GM18499 (cell line): Measurements from ENCODE around the gene SPDYE5.

Experiments used
- ATAC-seq: cut with Tn5 transposase; IDR thresholded peaks from one replicate; pipeline ENCODE4 v1.9.1; 2021; ENCODE audit warnings: moderate number of reproducible peaks; ENCODE audit not compliant: insufficient read depth, unreplicated experiment

Gene SPDYE5

DNA sequence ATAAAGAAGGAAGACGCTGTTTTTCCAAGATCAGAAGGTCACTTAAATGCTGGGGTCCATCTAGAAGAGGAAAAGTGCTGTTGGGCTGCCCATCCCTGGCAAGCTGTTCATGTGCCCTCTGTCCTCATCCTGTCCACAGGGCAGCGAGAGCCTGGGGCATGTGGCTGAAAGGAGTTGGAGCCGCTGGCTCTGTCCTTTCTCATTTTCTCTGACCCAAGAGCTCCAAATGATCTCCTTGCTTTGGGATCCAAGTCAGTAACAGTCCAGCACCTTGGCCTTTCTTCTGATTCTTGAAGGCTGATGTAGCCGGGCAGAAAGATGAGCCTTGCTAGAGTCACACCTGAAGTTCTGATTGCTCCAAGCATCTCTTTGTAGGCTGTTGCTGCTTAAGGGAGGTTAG, 44.4 kb downstream of the SPDYE5 start:
- ATAC-seq = no peak

DNA sequence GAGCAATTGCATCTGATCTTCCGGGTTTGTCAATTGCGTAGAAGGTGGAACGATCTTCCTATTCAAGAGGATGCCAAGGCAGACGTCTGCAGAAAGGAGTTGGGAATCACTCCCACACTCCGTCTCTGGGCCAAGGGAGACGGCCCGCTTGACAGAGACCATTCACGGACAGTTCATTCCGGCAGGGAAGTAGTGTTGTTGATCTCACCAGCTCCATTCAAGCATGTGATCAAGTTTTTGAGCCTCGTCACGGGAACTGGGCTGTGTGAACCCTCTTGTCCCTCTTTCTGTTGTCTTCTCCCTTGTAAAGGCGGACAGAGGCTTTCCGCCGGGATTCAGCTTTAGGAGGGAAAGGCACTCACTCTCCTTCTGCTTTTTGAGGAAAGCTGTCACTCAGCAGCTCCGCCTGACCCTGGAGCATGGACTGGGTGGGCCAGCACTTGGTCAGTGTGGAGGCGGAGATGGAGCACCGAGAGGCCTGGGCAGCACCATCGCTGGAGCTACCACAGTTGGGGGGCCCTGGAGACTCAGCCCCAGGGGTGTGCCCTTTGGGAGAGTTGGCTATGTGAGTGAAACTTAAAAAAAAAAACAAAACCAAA, 44.9 kb downstream of the SPDYE5 start:
- ATAC-seq = no peak

DNA sequence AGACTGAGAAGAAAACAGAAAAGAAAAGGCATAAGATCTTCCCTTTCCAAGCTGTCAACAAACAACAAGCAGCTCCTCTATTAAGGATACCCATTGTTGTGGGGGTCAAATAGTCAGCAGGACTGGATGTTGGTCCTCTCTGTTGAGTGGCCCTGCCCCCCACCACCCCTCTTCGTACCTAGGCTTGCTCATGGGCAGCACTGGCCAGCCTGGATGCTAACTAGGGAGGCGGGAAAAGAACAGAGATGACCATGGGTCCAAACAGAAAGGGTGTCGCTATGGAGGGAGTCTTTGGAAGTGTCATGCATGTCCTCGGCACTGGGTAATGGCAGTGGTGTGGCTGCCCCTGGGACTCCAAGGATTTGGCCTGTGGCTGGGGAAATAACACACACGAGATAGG, 45.6 kb downstream of the SPDYE5 start:
- ATAC-seq = no peak

DNA sequence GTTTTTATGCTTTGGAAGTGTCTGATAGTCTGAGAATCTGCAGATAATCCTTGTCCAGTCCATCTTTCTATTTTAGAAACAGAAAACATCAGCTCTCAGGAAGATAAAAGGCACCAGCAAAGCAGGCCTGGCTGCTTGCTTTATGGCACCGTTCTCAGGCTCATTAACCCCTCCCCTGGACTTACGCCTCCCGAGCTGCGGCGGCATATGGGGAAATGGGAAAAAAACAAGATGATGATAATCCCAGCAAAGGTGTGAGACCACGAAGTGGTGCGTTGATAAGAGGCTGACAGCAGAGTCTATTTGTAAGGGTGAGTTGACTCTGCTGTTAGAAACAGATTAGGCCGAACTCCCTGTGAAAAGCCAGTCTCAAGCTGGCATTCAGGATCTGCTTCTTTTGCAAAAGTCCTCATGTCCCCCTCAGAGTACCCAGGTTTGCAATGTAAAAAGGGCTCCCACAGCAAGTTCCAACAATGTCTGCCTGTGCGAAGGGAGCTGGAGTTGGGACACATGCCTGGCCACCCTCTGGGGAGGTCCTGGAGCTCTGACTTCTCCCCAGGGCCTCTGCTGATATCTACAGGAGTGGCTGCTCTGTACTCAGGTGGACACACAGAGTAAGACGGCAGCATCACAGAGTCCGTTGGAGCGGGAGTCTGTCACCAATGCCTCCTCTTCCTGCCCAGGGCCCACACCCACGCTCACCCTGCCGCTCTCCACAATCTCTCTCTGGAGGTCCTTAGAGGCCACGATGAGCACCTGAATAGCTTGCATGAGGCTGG, 54.3 kb downstream of the SPDYE5 start:
- no peak for ATAC-seq
